HG02973 (cell line): ENCODE measurements around the gene NFIA.

Experiments
- ATAC-seq: cut with Tn5 transposase; IDR thresholded peaks from one replicate; pipeline ENCODE4 v1.9.1; 2021; ENCODE audit warnings: moderate library complexity; ENCODE audit not compliant: unreplicated experiment

Gene NFIA

GRCh38 chr1:61143821-61144424 lies 61.6 kb downstream of the NFIA start:
- ATAC-seq, result no peak

- no peak for ATAC-seq
These were observed 66.9 kb downstream of the NFIA start for GRCh38 chr1:61149010-61149860.

- ATAC-seq, result no peak
These were observed 69.2 kb downstream of the NFIA start for GRCh38 chr1:61151565-61151964.

- ATAC-seq, result no peak
These were observed 69.7 kb downstream of the NFIA start for GRCh38 chr1:61152066-61152465.

GRCh38 chr1:61152469-61153105 lies 70.2 kb downstream of the NFIA start:
- ATAC-seq, result no peak

- no peak for ATAC-seq
These were observed 74.5 kb downstream of the NFIA start for GRCh38 chr1:61156576-61157467.

- no peak for ATAC-seq
These were observed 75.2 kb downstream of the NFIA start for GRCh38 chr1:61157468-61157987.

- no peak for ATAC-seq
These were observed 76.2 kb downstream of the NFIA start for GRCh38 chr1:61158591-61158990.

- ATAC-seq, result no peak
These were observed 78.2 kb downstream of the NFIA start for GRCh38 chr1:61160526-61160925.

GRCh38 chr1:61162520-61163258 lies 80.3 kb downstream of the NFIA start:
- no peak for ATAC-seq

GRCh38 chr1:61163355-61163754 lies 81.0 kb downstream of the NFIA start:
- no peak for ATAC-seq

- no peak for ATAC-seq
These were observed 83.0 kb downstream of the NFIA start for GRCh38 chr1:61165402-61165801.

- ATAC-seq, result no peak
These were observed 84.9 kb downstream of the NFIA start for GRCh38 chr1:61167309-61167708.

- no peak for ATAC-seq
These were observed 86.7 kb downstream of the NFIA start for GRCh38 chr1:61169045-61169444.

GRCh38 chr1:61169634-61170033 lies 87.3 kb downstream of the NFIA start:
- no peak for ATAC-seq

- no peak for ATAC-seq
These were observed 88.2 kb downstream of the NFIA start for GRCh38 chr1:61170328-61171238.

GRCh38 chr1:61171346-61171745 lies 89.0 kb downstream of the NFIA start:
- no peak for ATAC-seq

- ATAC-seq, result no peak
These were observed 89.6 kb downstream of the NFIA start for GRCh38 chr1:61171974-61172373.

- ATAC-seq, result no peak
These were observed 90.8 kb downstream of the NFIA start for GRCh38 chr1:61173118-61173517.
